ENCODE results near the gene CLEC16A.

Gene CLEC16A

GRCh38 chr16:10906482-10906881, 37.9 kb upstream of the CLEC16A start:
- no peak for DNase-seq (ENCODE audit: low spot score)
- no peak for TF ChIP-seq CTCF (IDR thresholded peaks at IDR 0.05; ENCODE audit: extremely low read depth, missing control alignments)

GRCh38 chr16:10906914-10907756, 37.2 kb upstream of the CLEC16A start:
- TF ChIP-seq CTCF (IDR thresholded peaks at IDR 0.05; ENCODE audit: extremely low read depth, missing control alignments): no peak
- DNase-seq (ENCODE audit: low spot score): no peak

- DNase-seq (ENCODE audit: low spot score): no peak
- TF ChIP-seq CTCF (IDR thresholded peaks at IDR 0.05; ENCODE audit: extremely low read depth, missing control alignments): no peak
These were observed 36.7 kb upstream of the CLEC16A start for GRCh38 chr16:10907757-10908045.

- TF ChIP-seq CTCF (IDR thresholded peaks at IDR 0.05; ENCODE audit: extremely low read depth, missing control alignments): no peak
- DNase-seq (ENCODE audit: low spot score): no peak
These were observed 33.1 kb upstream of the CLEC16A start for GRCh38 chr16:10911267-10911666.

- no peak for TF ChIP-seq CTCF (IDR thresholded peaks at IDR 0.05; ENCODE audit: extremely low read depth, missing control alignments)
- DNase-seq (ENCODE audit: low spot score): no peak
These were observed 27.8 kb upstream of the CLEC16A start for GRCh38 chr16:10916534-10916933.

- TF ChIP-seq CTCF (IDR thresholded peaks at IDR 0.05; ENCODE audit: extremely low read depth, missing control alignments): peak; percentile 93
- peak; percentile 77 for DNase-seq (ENCODE audit: low spot score)
These were observed 25.9 kb upstream of the CLEC16A start for GRCh38 chr16:10918294-10919002.

GRCh38 chr16:10919003-10919351, 25.4 kb upstream of the CLEC16A start:
- TF ChIP-seq CTCF (IDR thresholded peaks at IDR 0.05; ENCODE audit: extremely low read depth, missing control alignments): no peak
- DNase-seq (ENCODE audit: low spot score): no peak

All from GM20000 (cell line).